ENCODE measurements around the gene LRRC36. TPM values are rescaled to one million over a fixed set of nuclear protein-coding genes. Genes with fewer than 3 reads are reported as not detected.
"Not testable (repeated sequence)": the region's sequence is repeated elsewhere in the genome, so short reads cannot be mapped to it uniquely, and the experiment has no call there.

LRRC36 gene
- polyA plus RNA-seq, 1 donor: 2.5 TPM

DNA sequence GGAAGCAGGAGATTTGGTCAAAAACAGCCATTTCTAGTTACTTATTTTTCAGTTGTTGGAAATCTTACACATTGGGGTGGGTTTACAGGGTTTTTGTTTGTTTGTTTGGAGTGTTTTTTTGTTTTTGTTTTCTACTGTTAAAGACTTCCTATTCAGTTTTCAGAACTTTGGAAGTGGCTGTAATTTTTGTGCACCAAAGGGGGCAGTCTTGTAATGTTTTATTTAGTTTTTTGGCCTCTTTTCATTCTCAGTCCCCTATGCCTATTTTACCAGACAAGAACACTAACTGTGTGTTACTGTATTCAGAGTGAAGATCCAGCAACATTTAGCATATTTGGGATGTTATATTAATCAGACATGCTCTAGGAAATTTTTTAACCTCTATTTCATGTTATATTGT lies 46.0 kb downstream of the LRRC36 start:
- DNase-seq: peak in 1 of 2 donors; percentile 14
- peaks cover 12% of the 10 kb centered on the region for H3K4me1 ChIP-seq (ENCODE audit: control insufficient read depth, insufficient read depth, low read length)

GRCh38 chr16:67376012-67376411 lies 49.4 kb downstream of the LRRC36 start:
- not testable (repeated sequence) for H3K4me3 ChIP-seq (ENCODE audit: low read length); H3K9me3 ChIP-seq (ENCODE audit: control insufficient read depth, low read depth, low read length); H3K27ac ChIP-seq (ENCODE audit: low read length); H3K4me1 ChIP-seq (ENCODE audit: control insufficient read depth, insufficient read depth, low read length); DNase-seq; H3K36me3 ChIP-seq (ENCODE audit: control insufficient read depth, insufficient read depth, low read length); H3K27me3 ChIP-seq (ENCODE audit: control insufficient read depth, insufficient read depth, low read length)
- 75% methylated on average over 1 of the region's 11 CpGs for WGBS (ENCODE audit: insufficient coverage, low lambda C conversion rate)

More for the DNA sequence above, 46.0 kb downstream of the LRRC36 start:
- no peak overlapping the region for H3K27ac ChIP-seq (ENCODE audit: low read length)
- no peaks in the 10 kb centered on the region for H3K9me3 ChIP-seq (ENCODE audit: control insufficient read depth, low read depth, low read length)
- no peak overlapping the region for H3K4me3 ChIP-seq (ENCODE audit: low read length)
- no peaks in the 10 kb centered on the region for H3K27me3 ChIP-seq (ENCODE audit: control insufficient read depth, insufficient read depth, low read length)
- no peaks in the 10 kb centered on the region for H3K36me3 ChIP-seq (ENCODE audit: control insufficient read depth, insufficient read depth, low read length)

DNA sequence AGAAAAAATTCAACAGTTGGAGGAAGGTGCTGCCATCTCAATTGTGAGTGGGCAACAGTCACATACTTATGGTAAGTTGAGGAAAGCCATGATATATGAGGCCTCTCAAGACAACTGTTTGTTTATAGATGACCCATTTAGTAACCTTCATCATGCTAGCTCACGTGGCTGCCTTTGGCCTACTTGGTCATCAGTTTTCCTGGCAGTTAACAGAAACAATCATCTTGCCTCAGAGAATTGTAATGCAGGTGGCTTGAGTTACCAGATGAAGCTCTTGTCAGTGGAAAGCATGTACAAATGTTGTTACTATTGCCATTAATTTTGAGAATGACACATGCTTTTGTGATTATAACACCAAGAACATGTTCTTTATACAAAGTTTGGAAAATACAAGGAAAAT lies 52.0 kb downstream of the LRRC36 start:
- no peaks in the 10 kb centered on the region for H3K36me3 ChIP-seq (ENCODE audit: control insufficient read depth, insufficient read depth, low read length)
- no peak overlapping the region for H3K4me3 ChIP-seq (ENCODE audit: low read length)
- H3K4me1 ChIP-seq (ENCODE audit: control insufficient read depth, insufficient read depth, low read length): no peaks in the 10 kb centered on the region
- no peaks in the 10 kb centered on the region for H3K27me3 ChIP-seq (ENCODE audit: control insufficient read depth, insufficient read depth, low read length)
- DNase-seq: no peak
- H3K27ac ChIP-seq (ENCODE audit: low read length): no peak overlapping the region
- no CpG with 5 or more reads among the region's 1 CpG for WGBS (ENCODE audit: insufficient coverage, low lambda C conversion rate)
- H3K9me3 ChIP-seq (ENCODE audit: control insufficient read depth, low read depth, low read length): no peaks in the 10 kb centered on the region

DNA sequence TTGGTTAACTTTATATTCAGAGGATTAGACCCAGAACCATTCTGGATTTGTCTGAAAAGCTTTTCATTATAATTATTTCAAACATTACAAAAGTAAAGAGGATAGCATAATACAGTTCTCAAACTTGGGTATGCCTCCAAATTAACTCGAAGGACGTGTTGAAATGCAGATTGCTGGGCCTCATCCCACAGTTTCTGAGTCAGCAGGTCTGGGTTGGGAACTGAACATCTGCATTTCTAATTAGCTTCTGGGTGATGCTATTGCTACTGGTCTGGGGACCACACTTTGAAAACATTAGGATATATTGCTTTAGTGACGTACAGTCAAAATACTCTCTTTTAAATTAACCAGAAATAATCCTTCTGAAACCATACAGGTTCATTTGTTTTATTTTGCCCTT lies 56.7 kb downstream of the LRRC36 start:
- H3K36me3 ChIP-seq (ENCODE audit: control insufficient read depth, insufficient read depth, low read length): no peaks in the 10 kb centered on the region
- WGBS (ENCODE audit: insufficient coverage, low lambda C conversion rate): 100% methylated on average over 1 of the region's 3 CpGs
- no peaks in the 10 kb centered on the region for H3K4me1 ChIP-seq (ENCODE audit: control insufficient read depth, insufficient read depth, low read length)
- H3K4me3 ChIP-seq (ENCODE audit: low read length): no peak overlapping the region
- H3K27me3 ChIP-seq (ENCODE audit: control insufficient read depth, insufficient read depth, low read length): no peaks in the 10 kb centered on the region
- H3K9me3 ChIP-seq (ENCODE audit: control insufficient read depth, low read depth, low read length): no peaks in the 10 kb centered on the region
- DNase-seq: no peak
- no peak overlapping the region for H3K27ac ChIP-seq (ENCODE audit: low read length)

GRCh38 chr16:67384778-67385510 lies 58.3 kb downstream of the LRRC36 start:
- no peaks in the 10 kb centered on the region for H3K27me3 ChIP-seq (ENCODE audit: control insufficient read depth, insufficient read depth, low read length)
- H3K9me3 ChIP-seq (ENCODE audit: control insufficient read depth, low read depth, low read length): no peaks in the 10 kb centered on the region
- H3K4me1 ChIP-seq (ENCODE audit: control insufficient read depth, insufficient read depth, low read length): no peaks in the 10 kb centered on the region
- no peak for DNase-seq
- no peak overlapping the region for H3K4me3 ChIP-seq (ENCODE audit: low read length)
- WGBS (ENCODE audit: insufficient coverage, low lambda C conversion rate): 100% methylated on average over 2 of the region's 8 CpGs
- H3K36me3 ChIP-seq (ENCODE audit: control insufficient read depth, insufficient read depth, low read length): peaks cover 3% of the 10 kb centered on the region
- H3K27ac ChIP-seq (ENCODE audit: low read length): no peak overlapping the region

- H3K4me3 ChIP-seq (ENCODE audit: low read length): no peak overlapping the region
- H3K27ac ChIP-seq (ENCODE audit: low read length): no peak overlapping the region
- H3K9me3 ChIP-seq (ENCODE audit: control insufficient read depth, low read depth, low read length): no peaks in the 10 kb centered on the region
- no CpG with 5 or more reads among the region's 5 CpGs for WGBS (ENCODE audit: insufficient coverage, low lambda C conversion rate)
- H3K4me1 ChIP-seq (ENCODE audit: control insufficient read depth, insufficient read depth, low read length): peaks cover 1% of the 10 kb centered on the region
- no peak for DNase-seq
- no peaks in the 10 kb centered on the region for H3K27me3 ChIP-seq (ENCODE audit: control insufficient read depth, insufficient read depth, low read length)
- peaks cover 6% of the 10 kb centered on the region for H3K36me3 ChIP-seq (ENCODE audit: control insufficient read depth, insufficient read depth, low read length)
Observed at GRCh38 chr16:67386861-67387455, 60.3 kb downstream of the LRRC36 start.

DNA sequence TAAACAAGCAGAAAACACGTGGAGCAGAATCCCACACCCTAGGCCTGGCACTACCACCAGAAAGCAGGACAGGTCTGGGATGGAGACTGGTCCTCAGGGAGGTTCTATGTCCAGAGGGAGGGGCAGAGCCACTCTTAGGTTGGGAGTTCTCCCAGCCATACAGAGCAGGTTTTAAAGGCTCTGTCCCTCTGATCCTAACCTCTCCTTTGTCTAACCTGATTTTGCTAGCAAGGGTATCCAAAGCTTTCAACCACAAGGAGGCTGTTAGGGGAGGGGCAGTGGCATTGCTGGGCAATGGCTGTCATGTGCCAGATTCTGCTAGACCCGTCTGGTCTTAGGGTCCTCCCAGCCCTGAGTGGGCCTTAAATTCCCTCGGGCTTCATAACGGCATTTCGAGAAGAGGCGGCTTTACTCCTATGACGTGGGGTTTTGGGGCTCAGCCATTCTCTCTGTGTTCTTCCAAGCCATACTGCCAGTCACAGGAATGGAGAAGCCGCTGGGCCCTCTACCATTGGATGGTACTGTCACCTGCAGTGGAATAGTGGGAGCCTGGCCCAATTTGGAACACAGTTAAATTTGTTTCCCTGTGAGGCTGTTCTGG lies 61.0 kb downstream of the LRRC36 start:
- Histone ChIP-seq H3K4me1 (ENCODE audit: control insufficient read depth, insufficient read depth, low read length) (peaks cover 7% of the 10 kb centered on the region), H3K27ac (ENCODE audit: low read length) (no peak overlapping the region), H3K9me3 (ENCODE audit: control insufficient read depth, low read depth, low read length) (no peaks in the 10 kb centered on the region), H3K4me3 (ENCODE audit: low read length) (no peak overlapping the region), H3K36me3 (ENCODE audit: control insufficient read depth, insufficient read depth, low read length) (peaks cover 6% of the 10 kb centered on the region), H3K27me3 (ENCODE audit: control insufficient read depth, insufficient read depth, low read length) (no peaks in the 10 kb centered on the region)
- DNase-seq: no peak
- WGBS (ENCODE audit: insufficient coverage, low lambda C conversion rate): no CpG with 5 or more reads among the region's 8 CpGs

GRCh38 chr16:67388191-67388590 lies 61.6 kb downstream of the LRRC36 start:
- H3K4me1 ChIP-seq (ENCODE audit: control insufficient read depth, insufficient read depth, low read length): peaks cover 13% of the 10 kb centered on the region
- H3K4me3 ChIP-seq (ENCODE audit: low read length): no peak overlapping the region
- no peak overlapping the region for H3K27ac ChIP-seq (ENCODE audit: low read length)
- WGBS (ENCODE audit: insufficient coverage, low lambda C conversion rate): 67% methylated on average over 1 of the region's 8 CpGs
- H3K36me3 ChIP-seq (ENCODE audit: control insufficient read depth, insufficient read depth, low read length): peaks cover 6% of the 10 kb centered on the region
- no peaks in the 10 kb centered on the region for H3K9me3 ChIP-seq (ENCODE audit: control insufficient read depth, low read depth, low read length)
- H3K27me3 ChIP-seq (ENCODE audit: control insufficient read depth, insufficient read depth, low read length): no peaks in the 10 kb centered on the region
- DNase-seq: no peak

GRCh38 chr16:67388591-67388990 lies 62.0 kb downstream of the LRRC36 start:
- H3K4me3 ChIP-seq (ENCODE audit: low read length): no peak overlapping the region
- no peak overlapping the region for H3K27ac ChIP-seq (ENCODE audit: low read length)
- H3K27me3 ChIP-seq (ENCODE audit: control insufficient read depth, insufficient read depth, low read length): no peaks in the 10 kb centered on the region
- no peaks in the 10 kb centered on the region for H3K9me3 ChIP-seq (ENCODE audit: control insufficient read depth, low read depth, low read length)
- H3K36me3 ChIP-seq (ENCODE audit: control insufficient read depth, insufficient read depth, low read length): peaks cover 6% of the 10 kb centered on the region
- peaks cover 15% of the 10 kb centered on the region for H3K4me1 ChIP-seq (ENCODE audit: control insufficient read depth, insufficient read depth, low read length)
- no CpG with 5 or more reads among the region's 2 CpGs for WGBS (ENCODE audit: insufficient coverage, low lambda C conversion rate)
- DNase-seq: no peak

DNA sequence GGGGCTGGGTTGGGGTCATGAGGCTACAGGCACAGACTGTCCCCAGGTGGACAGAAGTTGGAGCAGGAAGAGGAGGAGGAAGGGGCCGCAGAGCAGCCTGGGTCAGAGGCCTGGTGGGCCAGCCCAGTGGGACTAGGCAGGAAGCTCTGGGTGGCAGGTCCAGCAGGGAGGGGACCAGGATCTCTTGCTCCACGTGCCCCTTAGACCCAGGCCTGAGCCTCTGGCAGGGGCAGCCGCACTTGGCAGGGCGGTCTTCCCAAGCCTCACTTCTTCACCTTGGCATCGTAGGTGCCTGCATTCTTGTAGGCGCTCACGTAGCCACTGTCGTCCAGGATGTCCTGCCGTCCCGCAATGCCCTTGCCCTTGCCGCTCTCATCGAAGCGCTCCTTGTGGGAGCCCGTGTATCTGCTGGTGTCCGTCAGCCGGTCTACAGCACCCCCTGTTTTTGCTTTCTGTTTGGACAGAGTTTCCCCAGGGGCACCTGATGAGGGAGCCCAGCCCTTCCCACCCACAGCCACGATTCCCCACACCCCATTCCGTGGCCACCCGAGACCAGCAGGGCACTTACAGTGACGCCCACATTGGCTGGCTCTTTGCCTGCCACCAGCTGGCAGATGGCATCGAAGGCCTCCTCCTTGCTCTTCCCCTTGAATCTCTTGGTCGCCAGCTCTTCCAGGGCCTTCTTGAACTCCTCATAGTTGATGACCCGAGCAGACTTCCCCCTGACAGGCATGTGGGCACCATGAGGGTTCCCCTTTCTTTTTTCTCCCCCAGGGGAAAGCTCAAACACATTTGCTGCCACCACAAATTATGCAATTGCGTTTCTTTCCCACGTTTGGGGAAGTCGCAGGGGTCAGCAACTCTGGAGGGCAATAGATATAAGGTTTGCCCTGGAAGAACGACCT lies 63.5 kb downstream of the LRRC36 start:
- WGBS (ENCODE audit: insufficient coverage, low lambda C conversion rate): 100% methylated on average over 1 of the region's 27 CpGs
- no peak for DNase-seq
- peaks cover 6% of the 10 kb centered on the region for H3K36me3 ChIP-seq (ENCODE audit: control insufficient read depth, insufficient read depth, low read length)
- H3K27me3 ChIP-seq (ENCODE audit: control insufficient read depth, insufficient read depth, low read length): peaks cover 8% of the 10 kb centered on the region
- no peaks in the 10 kb centered on the region for H3K9me3 ChIP-seq (ENCODE audit: control insufficient read depth, low read depth, low read length)
- H3K4me1 ChIP-seq (ENCODE audit: control insufficient read depth, insufficient read depth, low read length): peaks cover 27% of the 10 kb centered on the region
- no peak overlapping the region for H3K4me3 ChIP-seq (ENCODE audit: low read length)
- H3K27ac ChIP-seq (ENCODE audit: low read length): no peak overlapping the region
